Peyer's patch (tissue), 4 donors: Measurements from ENCODE around the gene SDE2.
"Not testable (repeated sequence)": the region's sequence is repeated elsewhere in the genome, so short reads cannot be mapped to it uniquely, and the experiment has no call there.

Experiments used
- POLR2A ChIP-seq, 2 donors: fragments of 450-650 bp; IDR thresholded peaks; one replicate each; pipeline ENCODE4 v1.5.1; 2017; ENCODE audit warnings: antibody characterized with exemption in 2 of 2, mild to moderate bottlenecking in 2 of 2, moderate library complexity in 2 of 2
- TF ChIP-seq, protein P1 (sequence below), 6 experiments: fragments of 450-650 bp in 4 of 6; fragments of 200-600 bp in 2 of 6; sonication (generic) in 1 of 6; IDR thresholded peaks; one replicate each; pipeline ENCODE4 v1.5.1; 2017 to 2019; ENCODE audit warnings: antibody characterized with exemption in 6 of 6, mild to moderate bottlenecking in 3 of 6, moderate library complexity in 1 of 6

- not testable (repeated sequence) for TF ChIP-seq POLR2A (IDR thresholded peaks at IDR 0.05)
- TF ChIP-seq, protein P1, sequence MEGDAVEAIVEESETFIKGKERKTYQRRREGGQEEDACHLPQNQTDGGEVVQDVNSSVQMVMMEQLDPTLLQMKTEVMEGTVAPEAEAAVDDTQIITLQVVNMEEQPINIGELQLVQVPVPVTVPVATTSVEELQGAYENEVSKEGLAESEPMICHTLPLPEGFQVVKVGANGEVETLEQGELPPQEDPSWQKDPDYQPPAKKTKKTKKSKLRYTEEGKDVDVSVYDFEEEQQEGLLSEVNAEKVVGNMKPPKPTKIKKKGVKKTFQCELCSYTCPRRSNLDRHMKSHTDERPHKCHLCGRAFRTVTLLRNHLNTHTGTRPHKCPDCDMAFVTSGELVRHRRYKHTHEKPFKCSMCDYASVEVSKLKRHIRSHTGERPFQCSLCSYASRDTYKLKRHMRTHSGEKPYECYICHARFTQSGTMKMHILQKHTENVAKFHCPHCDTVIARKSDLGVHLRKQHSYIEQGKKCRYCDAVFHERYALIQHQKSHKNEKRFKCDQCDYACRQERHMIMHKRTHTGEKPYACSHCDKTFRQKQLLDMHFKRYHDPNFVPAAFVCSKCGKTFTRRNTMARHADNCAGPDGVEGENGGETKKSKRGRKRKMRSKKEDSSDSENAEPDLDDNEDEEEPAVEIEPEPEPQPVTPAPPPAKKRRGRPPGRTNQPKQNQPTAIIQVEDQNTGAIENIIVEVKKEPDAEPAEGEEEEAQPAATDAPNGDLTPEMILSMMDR (IDR thresholded peaks at IDR 0.05), result not testable (repeated sequence)
These were observed 63.1 kb downstream of the SDE2 start for GRCh38 chr1:225936086-225936485.
